HG03060 (cell line): Measurements from ENCODE around the gene PCK2.
"Not testable (repeated sequence)": the region's sequence is repeated elsewhere in the genome, so short reads cannot be mapped to it uniquely, and the experiment has no call there.

Experiments used
- ATAC-seq: cut with Tn5 transposase; IDR thresholded peaks from one replicate; pipeline ENCODE4 v1.9.1; 2021; ENCODE audit warnings: low read depth, moderate number of reproducible peaks; ENCODE audit not compliant: unreplicated experiment

PCK2 gene

DNA sequence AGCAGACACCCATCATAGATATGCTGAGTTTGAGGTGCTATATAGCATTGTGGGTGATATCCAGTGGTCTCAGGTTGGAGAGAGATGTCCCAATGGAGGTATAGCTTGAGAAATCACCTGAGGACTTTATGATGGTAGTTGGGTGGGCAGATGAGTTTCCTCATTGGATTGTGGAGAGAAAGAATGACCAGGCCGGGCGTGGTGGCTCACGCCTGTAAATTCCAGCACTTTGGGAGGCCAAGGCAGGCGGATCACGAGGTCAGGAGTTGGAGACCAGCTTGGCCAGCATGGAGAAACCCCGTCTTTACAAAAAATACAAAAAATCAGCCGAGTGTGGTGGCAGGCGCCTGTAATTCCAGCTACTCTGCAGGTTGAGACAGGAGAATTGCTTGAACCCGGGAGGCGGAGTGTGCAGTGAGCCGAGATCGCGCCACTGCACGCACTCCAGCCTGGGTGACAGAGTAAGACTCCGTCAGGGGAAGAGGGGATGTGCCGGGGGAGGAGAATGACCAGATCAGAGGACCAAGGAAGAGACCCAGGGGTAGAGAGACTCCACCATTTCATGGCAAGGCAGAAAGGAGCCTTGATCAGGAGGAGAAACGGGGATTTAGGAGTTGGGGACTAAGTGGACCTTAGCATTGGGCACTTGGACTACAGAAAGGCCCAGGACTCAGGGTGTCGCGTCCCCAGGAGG lies 757 bp upstream of the PCK2 start:
- no peak for ATAC-seq

DNA sequence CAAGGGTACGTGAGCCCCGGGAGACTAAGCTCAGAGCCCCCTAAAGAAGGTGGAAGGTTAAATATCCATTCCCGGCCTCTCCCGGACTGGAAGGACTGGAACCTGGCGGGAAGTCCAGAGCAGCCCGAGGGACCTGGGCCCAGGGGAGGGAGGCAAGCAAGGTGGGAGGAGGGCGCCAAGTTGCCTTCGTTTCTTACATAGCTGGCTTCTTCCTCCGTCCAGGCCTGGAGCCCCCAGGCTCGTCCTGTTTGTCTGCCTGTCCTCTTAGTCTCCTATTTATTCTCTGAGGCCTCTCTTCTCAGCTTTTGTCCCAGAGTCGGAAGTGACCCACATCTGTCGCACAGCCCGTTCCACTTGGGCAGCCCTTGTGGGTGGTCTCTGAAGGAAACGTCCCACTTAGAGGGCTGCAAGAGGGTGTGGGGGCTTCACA lies 745 bp downstream of the PCK2 start:
- no peak for ATAC-seq

DNA sequence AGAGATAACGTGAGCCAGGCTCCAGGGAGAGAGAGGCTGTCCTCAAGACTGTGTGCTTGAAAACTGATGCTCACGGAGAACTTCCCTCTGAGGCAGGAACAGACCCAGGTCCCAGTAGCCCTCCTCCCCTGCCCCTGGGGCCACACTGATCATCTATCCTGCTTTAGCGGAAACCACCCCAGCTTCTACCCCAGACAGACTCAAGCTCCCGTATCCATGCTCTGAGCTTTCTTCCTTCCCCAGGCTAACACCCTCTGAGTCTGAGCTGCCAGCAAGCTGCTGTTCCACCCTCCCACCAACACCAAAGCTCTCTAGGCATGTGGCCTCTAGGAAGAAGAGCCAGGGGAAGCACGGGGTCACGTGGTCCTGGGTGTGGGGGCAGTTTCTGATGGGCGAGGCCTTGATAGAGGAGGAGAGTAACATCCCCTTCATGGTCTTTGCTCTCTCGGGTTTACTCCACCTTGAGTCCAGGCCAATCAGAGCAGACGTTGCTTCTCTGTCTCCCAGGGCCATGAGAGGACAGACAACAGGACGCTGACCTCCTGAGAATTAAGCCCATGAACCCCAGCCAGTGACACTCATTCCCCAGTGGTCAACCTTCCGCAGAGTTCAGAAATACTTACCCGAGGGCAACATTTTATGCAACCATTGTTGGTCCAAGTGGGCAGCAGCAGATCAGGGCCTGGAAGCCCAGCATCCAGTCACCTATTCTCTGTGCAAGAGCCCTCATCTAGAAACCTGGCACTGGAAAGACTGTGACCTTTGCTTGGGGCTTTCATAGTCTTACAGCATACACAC lies 1.4 kb downstream of the PCK2 start:
- ATAC-seq: no peak

DNA sequence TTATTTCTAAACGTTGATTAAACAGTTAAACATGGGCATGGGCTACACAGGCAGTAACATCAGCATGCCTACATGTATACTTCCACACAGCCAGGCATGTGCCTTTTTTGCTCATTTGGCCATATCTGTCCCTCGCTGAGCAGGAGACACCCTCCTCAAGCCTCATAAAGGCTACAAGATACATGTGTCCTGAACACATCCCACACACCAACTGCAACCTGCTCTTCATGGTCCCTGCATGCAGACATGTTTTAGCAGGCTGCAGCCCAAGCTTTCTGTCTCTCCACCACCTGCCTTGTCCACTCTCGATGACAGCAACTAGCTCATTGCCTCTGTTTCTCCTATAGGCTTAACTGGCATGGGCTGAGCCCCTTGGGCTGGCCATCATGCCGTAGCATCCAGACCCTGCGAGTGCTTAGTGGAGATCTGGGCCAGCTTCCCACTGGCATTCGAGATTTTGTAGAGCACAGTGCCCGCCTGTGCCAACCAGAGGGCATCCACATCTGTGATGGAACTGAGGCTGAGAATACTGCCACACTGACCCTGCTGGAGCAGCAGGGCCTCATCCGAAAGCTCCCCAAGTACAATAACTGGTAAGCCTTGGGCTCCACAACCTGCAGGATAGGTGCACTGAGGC lies 2.6 kb downstream of the PCK2 start:
- ATAC-seq: no peak

DNA sequence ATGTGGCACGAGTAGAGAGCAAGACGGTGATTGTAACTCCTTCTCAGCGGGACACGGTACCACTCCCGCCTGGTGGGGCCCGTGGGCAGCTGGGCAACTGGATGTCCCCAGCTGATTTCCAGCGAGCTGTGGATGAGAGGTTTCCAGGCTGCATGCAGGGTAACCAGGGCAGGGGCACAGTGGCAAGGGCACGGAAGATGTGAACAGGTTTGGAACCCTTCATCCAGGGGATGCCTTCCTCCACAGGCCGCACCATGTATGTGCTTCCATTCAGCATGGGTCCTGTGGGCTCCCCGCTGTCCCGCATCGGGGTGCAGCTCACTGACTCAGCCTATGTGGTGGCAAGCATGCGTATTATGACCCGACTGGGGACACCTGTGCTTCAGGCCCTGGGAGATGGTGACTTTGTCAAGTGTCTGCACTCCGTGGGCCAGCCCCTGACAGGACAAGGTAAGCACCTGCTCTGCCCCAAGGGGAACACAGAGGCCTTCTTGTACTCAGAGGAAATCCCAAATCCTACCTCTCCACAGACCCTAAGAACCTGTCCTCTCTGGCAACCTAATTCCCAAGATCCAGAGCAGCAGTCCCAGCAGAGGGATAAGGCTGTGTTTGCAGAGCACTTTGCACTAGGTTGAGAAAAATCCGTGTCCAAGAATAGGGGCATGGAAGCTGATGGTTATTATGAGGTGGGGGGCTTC lies 4.3 kb downstream of the PCK2 start:
- ATAC-seq: no peak

DNA sequence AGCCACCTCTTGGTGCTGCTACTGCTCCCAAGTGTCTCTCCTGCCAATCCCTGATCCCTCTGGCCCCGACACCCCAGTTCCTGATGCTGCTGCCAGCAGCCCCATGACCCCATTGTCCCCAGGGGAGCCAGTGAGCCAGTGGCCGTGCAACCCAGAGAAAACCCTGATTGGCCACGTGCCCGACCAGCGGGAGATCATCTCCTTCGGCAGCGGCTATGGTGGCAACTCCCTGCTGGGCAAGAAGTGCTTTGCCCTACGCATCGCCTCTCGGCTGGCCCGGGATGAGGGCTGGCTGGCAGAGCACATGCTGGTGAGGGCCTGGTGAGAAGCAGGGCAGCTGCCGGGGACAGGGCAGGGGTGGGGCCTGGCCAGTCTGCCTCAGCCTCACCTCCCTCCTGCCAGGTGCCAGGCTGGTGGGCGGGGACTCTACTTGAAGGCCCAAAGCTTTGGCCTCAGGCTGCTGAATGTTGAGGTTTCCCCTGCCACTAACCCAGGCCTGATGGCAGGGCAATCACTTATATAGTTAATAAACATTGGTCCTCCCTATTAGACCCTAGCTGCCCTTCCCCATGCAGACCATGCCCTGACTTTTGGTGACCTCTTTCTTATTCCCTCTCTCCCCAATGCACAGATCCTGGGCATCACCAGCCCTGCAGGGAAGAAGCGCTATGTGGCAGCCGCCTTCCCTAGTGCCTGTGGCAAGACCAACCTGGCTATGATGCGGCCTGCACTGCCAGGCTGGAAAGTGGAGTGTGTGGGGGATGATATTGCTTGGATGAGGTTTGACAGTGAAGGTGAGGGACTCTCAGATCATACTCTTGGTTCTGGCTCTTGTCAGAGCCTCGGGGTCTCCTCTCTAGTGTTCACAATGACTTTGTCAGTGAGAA lies 5.1 kb downstream of the PCK2 start:
- ATAC-seq: no peak

DNA sequence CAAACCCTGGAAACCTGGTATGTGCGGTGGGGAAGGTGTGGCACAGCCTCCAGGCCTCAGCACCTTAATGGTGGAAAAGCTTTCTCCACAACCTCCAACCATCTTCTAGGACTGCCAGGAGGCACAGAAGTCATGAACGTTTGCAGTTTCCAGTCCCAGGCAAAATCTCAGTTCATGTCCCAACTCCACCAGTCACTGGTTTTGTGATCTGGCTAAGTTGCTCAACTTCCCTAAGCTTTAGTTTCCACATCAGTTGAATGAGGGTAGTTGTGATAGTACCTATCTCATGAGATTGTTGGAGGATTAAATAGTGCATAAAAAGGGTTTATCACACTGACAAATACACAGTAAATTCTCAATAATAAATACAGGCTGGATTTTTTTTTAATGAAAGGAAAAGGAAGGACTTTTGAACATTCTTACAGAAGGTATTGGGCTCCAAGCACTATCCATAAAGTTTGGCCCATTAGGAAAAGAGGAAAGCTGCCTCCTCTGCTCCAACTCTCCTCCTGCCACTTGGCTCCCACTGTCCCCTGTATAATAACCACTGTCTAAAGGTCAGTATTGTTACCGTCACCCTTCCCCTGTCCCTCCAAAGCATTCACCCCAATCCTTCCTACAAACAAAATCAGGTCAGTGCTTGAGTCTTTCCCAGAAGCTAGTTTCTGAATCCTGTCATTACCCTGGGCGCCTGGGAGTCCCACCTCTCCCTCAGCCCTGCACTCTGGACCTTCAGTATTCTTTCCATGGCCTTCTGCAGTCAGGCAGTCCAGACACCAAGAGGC lies 6.3 kb downstream of the PCK2 start:
- no peak for ATAC-seq

DNA sequence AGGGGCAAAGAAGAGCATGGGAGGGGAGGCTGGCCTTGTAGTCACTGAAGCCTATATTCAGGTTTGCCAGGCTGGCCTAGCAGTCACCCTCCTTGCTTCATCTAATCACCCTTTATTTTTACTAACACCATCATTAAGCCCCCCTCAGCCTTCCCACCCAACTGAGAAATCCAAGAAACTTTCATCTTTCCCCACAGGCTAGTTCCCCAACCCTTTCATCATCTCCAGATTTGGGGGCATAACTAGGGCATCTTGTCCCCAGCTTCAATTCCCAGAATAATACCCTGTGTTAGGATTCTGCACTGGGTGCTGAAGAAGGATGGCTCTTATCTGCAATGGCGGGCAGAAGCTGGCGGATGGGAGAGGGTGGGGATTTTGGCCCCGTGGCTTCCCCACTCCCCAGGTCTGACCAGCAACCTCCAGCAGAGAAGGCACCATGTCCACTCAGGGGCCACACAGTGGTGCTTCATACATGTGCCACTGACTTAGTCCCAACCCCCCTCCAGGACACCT lies 6.9 kb downstream of the PCK2 start:
- ATAC-seq: no peak

DNA sequence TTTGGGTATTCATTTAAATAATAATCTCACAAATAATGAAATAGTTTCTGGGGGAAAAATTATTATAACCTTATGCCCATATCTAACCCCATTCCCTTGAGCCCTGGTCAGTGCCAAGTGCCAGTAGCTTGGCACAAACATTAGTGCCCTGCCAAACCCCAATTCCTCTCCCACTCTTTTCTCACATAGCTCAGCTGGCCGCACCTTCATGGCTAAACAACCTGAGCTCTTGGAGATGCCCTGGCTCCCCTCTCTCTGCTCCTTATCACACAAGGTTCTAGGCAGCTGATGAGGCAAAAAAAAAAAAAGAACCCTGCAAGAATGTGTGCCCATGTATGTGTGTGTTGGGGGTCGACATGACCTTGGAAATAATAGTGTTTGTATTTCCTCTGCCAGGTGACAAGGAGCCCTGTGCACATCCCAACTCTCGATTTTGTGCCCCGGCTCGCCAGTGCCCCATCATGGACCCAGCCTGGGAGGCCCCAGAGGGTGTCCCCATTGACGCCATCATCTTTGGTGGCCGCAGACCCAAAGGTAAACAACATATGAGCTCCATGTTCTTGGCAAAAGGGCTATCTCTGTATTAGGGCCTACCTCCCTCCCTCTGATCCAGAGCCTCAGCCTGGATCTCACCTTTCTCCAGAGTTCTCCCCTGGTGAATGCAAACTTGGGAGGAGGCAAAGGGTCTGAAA lies 8.4 kb downstream of the PCK2 start:
- ATAC-seq: no peak

DNA sequence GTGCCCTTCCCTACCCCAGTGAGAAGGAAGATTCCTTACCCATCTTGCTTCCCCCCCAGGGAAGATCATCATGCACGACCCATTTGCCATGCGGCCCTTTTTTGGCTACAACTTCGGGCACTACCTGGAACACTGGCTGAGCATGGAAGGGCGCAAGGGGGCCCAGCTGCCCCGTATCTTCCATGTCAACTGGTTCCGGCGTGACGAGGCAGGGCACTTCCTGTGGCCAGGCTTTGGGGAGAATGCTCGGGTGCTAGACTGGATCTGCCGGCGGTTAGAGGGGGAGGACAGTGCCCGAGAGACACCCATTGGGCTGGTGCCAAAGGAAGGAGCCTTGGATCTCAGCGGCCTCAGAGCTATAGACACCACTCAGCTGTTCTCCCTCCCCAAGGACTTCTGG lies 9.3 kb downstream of the PCK2 start:
- ATAC-seq: no peak

DNA sequence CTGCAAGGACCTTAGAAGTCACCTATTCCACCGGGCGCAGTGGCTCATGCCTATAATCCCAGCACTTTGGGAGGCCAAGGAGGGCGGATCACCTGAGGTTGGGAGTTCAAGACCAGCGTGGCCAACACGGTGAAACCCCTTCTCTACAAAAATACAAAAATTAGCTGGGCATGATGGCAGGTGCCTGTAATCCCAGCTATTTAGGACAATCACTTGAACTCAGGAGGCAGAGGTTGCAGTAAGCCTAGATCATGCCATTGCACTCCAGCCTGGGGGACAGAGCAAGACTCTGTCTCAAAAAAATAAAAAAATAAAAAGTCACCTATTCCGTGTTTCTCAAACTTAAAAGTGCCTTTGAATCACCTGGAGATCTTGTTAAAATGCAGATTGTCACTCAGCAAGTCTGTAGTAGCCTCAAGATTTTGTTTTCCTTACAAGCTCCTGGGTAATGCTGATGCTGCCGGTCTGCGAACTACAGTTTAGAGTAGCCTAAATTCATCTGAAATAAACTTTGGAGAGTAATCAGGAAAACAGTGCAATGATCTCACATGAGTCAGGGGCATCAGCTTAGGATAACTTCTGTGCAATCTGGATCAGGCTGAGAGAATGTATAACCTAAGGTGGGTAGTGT lies 11.6 kb downstream of the PCK2 start:
- ATAC-seq: not testable (repeated sequence)

DNA sequence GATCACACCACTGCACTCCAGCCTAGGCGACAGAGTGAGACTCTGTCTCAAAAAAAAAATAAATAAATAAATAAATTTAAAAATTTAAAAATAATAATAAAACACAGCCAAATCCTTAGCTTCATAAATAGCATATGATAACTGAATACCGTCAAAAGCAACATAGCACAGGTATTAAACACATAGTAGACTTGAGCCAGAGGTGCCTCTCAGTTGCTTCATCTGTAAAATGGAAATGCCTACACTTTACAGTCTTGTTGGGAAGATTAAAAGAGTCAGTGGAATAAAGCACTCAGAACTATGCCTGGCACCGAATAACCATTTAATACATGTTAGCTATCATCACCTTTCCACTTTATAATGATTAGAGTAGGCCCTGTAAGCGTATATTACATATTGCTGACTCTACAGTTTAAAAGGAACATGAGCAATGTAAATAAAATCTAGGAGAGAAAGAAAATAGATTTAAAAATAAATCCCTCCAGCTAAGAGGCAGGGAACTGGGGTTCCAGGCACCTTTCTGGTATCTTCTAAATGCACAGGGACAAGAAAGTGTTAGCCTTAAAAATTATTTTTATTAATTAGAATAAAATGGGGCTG lies 12.7 kb downstream of the PCK2 start:
- no peak for ATAC-seq

DNA sequence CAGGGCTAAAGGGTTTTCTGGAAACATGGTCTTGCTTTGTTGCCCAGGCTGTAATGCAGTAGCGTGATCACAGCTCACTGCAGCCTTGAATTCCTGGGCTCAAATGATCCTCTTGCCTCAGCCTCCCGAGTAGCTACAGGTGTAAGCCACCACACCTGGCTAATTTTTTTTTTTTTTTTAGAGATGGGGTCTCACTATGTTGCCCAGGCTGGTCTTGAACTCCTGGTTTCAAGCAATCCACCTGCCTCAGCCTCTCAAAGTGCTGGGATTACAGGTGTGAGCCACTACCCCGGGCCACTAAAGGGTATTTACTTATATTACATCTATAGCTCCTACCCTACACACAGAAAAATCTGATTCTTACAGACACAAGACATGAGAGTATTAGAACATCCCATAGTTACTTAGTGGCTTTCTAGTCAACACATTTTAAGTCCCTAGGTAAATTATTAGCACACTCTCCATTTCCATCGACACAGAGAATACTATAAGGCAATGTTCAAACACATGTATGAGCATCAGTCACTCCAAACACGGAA lies 14.3 kb downstream of the PCK2 start:
- ATAC-seq: no peak

DNA sequence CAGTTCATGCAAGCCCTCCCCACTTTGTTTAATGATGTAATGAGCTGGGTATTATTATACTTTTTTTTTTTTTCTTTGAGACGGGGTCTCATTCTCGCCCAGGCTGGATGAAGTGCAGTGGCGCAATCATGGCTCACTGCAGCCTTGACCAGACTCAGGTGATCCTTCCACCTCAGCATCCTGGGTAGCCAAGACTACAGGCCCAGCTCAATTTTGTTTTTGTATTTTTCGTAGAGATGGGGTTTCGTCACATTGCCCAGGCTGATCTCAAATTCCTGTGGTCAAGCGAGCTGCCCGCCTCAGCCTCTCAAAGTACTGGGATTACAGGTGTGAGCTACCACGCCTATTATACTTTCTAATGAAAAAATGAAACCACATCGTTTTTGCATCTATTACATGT lies 15.9 kb downstream of the PCK2 start:
- no peak for ATAC-seq

DNA sequence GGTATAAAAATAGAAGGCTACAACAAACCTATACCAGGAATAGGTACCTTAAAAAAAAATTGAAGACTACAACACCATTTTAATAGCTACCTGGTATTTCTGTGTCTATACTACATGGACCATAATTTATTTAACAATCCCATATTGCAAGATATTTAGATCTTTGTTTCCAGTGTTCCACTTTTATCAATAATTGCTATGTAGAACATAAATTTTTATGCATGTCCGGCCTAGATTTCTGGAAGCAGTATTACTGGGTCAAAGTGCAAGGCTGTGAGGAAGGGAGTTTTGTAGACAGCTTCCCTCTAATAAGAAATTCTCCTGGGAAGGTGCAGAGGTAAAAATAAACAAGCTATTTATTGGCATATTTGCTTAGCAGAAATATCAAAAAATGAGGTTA lies 16.4 kb downstream of the PCK2 start:
- ATAC-seq: no peak

DNA sequence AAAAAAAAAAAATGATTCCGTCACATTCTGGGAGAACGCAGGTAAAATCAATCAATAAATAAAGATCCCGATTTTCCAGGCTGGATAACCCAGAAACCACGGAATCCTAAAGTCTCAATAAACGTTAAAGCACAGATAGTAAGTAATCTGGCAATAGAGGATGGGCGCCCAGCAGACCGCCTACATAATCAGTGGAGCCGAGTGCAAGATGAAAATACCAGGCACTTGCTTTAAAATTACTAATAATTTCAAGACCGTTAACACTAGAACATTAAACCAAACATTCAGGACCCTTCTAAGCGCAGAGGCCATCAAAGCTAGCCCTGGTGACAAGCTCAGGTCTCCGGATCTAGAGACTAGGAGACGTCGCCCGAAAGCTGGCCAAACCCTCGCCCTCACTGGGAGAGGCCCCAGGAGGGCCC lies 19.3 kb downstream of the PCK2 start:
- ATAC-seq: no peak

DNA sequence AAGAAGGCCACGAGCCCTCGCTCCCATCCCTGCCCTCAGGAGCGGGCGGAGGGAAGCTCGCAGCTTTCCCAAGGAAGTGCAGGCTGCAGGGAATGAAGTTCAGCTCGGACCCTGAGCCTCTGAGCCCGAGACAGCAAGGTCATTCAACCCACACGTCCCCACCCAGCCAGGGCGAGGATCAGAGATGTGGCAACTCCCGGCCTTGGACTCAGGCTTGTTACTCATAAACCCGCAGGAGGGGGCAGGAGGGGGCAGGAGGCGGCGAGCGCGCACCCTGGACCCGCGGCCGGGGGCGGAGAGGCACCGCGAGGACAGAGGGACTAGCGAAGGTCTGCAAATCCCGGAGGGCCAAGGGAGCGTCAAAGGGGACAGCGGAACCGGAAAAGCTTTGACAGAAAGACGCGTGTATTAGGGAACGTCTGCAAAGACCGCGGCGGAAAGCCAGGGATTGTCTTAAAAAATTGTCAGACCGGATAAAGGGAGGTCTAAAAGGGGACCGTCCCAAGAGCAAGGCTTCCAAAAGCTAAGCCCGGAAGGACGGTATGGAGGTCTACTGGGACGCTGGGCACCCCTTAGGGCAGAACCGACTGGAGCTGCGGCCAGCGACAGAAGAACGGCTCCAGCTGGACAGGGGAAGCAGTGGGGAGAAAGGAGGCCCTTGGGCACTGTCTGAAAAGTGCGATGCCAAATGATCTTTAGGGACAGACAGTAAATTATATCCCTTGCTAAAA lies 19.9 kb downstream of the PCK2 start:
- ATAC-seq: peak; percentile 18
